Measurements from ENCODE around the gene SCLY.

SCLY gene

GRCh38 chr2:238140040-238140439 lies 79.2 kb downstream of the SCLY start:
- no peak for DNase-seq (ENCODE audit: low read depth, low spot score)
- no peak overlapping the region for H3K4me3 ChIP-seq (ENCODE audit: low read length)
- no peaks in the 10 kb centered on the region for H3K27me3 ChIP-seq (ENCODE audit: control insufficient read depth, insufficient read depth, low read length)
- H3K36me3 ChIP-seq (ENCODE audit: control insufficient read depth, insufficient read depth, low read length): no peaks in the 10 kb centered on the region
- no peak overlapping the region for H3K27ac ChIP-seq (ENCODE audit: low read length)
- no peaks in the 10 kb centered on the region for H3K9me3 ChIP-seq (ENCODE audit: control insufficient read depth, insufficient read depth, low read length)
- no CpG with 5 or more reads among the region's 7 CpGs for WGBS (ENCODE audit: insufficient coverage, insufficient read length)
- peaks cover 2% of the 10 kb centered on the region; the same call in 1 of the 2 replicates for H3K4me1 ChIP-seq (ENCODE audit: control insufficient read depth, insufficient read depth, low read length)

- H3K9me3 ChIP-seq (ENCODE audit: control insufficient read depth, insufficient read depth, low read length): no peaks in the 10 kb centered on the region
- DNase-seq (ENCODE audit: low read depth, low spot score): no peak
- no peaks in the 10 kb centered on the region for H3K27me3 ChIP-seq (ENCODE audit: control insufficient read depth, insufficient read depth, low read length)
- no CpG with 5 or more reads among the region's 60 CpGs for WGBS (ENCODE audit: insufficient coverage, insufficient read length)
- H3K4me1 ChIP-seq (ENCODE audit: control insufficient read depth, insufficient read depth, low read length): peaks cover 2% of the 10 kb centered on the region; the same call in 1 of the 2 replicates
- no peaks in the 10 kb centered on the region for H3K36me3 ChIP-seq (ENCODE audit: control insufficient read depth, insufficient read depth, low read length)
- no peak overlapping the region for H3K27ac ChIP-seq (ENCODE audit: low read length)
- no peak overlapping the region for H3K4me3 ChIP-seq (ENCODE audit: low read length)
These were observed 80.1 kb downstream of the SCLY start for GRCh38 chr2:238140721-238141540.

- Histone ChIP-seq H3K4me1 (ENCODE audit: control insufficient read depth, insufficient read depth, low read length) (peaks cover 2% of the 10 kb centered on the region; the same call in 1 of the 2 replicates), H3K4me3 (ENCODE audit: low read length) (no peak overlapping the region), H3K27me3 (ENCODE audit: control insufficient read depth, insufficient read depth, low read length) (no peaks in the 10 kb centered on the region), H3K9me3 (ENCODE audit: control insufficient read depth, insufficient read depth, low read length) (no peaks in the 10 kb centered on the region), H3K36me3 (ENCODE audit: control insufficient read depth, insufficient read depth, low read length) (no peaks in the 10 kb centered on the region), H3K27ac (ENCODE audit: low read length) (no peak overlapping the region)
- no peak for DNase-seq (ENCODE audit: low read depth, low spot score)
- whole genome bisulfite sequencing (ENCODE audit: insufficient coverage, insufficient read length): no CpG with 5 or more reads among the region's 10 CpGs
These were observed 80.9 kb downstream of the SCLY start for GRCh38 chr2:238141541-238142318.

GRCh38 chr2:238142382-238143205 lies 81.8 kb downstream of the SCLY start:
- no peak overlapping the region for H3K4me3 ChIP-seq (ENCODE audit: low read length)
- H3K36me3 ChIP-seq (ENCODE audit: control insufficient read depth, insufficient read depth, low read length): no peaks in the 10 kb centered on the region
- WGBS (ENCODE audit: insufficient coverage, insufficient read length): no CpG with 5 or more reads among the region's 30 CpGs
- DNase-seq (ENCODE audit: low read depth, low spot score): no peak
- H3K27me3 ChIP-seq (ENCODE audit: control insufficient read depth, insufficient read depth, low read length): no peaks in the 10 kb centered on the region
- peaks cover 2% of the 10 kb centered on the region; the same call in 1 of the 2 replicates for H3K4me1 ChIP-seq (ENCODE audit: control insufficient read depth, insufficient read depth, low read length)
- H3K9me3 ChIP-seq (ENCODE audit: control insufficient read depth, insufficient read depth, low read length): no peaks in the 10 kb centered on the region
- no peak overlapping the region for H3K27ac ChIP-seq (ENCODE audit: low read length)

GRCh38 chr2:238143239-238143951 lies 82.6 kb downstream of the SCLY start:
- Histone ChIP-seq H3K27ac (ENCODE audit: low read length) (no peak overlapping the region), H3K27me3 (ENCODE audit: control insufficient read depth, insufficient read depth, low read length) (no peaks in the 10 kb centered on the region), H3K9me3 (ENCODE audit: control insufficient read depth, insufficient read depth, low read length) (no peaks in the 10 kb centered on the region), H3K4me3 (ENCODE audit: low read length) (no peak overlapping the region), H3K36me3 (ENCODE audit: control insufficient read depth, insufficient read depth, low read length) (no peaks in the 10 kb centered on the region), H3K4me1 (ENCODE audit: control insufficient read depth, insufficient read depth, low read length) (peaks cover 2% of the 10 kb centered on the region; the same call in 1 of the 2 replicates)
- no peak for DNase-seq (ENCODE audit: low read depth, low spot score)
- WGBS (ENCODE audit: insufficient coverage, insufficient read length): no CpG with 5 or more reads among the region's 20 CpGs

- Histone ChIP-seq H3K4me1 (ENCODE audit: control insufficient read depth, insufficient read depth, low read length) (peaks cover 2% of the 10 kb centered on the region; the same call in 1 of the 2 replicates), H3K36me3 (ENCODE audit: control insufficient read depth, insufficient read depth, low read length) (no peaks in the 10 kb centered on the region), H3K27me3 (ENCODE audit: control insufficient read depth, insufficient read depth, low read length) (no peaks in the 10 kb centered on the region), H3K9me3 (ENCODE audit: control insufficient read depth, insufficient read depth, low read length) (no peaks in the 10 kb centered on the region), H3K4me3 (ENCODE audit: low read length) (no peak overlapping the region), H3K27ac (ENCODE audit: low read length) (no peak overlapping the region)
- DNase-seq (ENCODE audit: low read depth, low spot score): no peak
- no CpG with 5 or more reads among the region's 5 CpGs for WGBS (ENCODE audit: insufficient coverage, insufficient read length)
These were observed 83.5 kb downstream of the SCLY start for GRCh38 chr2:238144262-238144661.

- no peak overlapping the region; the same call in 1 of the 2 replicates for H3K4me3 ChIP-seq (ENCODE audit: low read length)
- no peak overlapping the region for H3K27ac ChIP-seq (ENCODE audit: low read length)
- no CpG with 5 or more reads among the region's 12 CpGs for WGBS (ENCODE audit: insufficient coverage, insufficient read length)
- H3K36me3 ChIP-seq (ENCODE audit: control insufficient read depth, insufficient read depth, low read length): no peaks in the 10 kb centered on the region
- H3K9me3 ChIP-seq (ENCODE audit: control insufficient read depth, insufficient read depth, low read length): no peaks in the 10 kb centered on the region
- H3K27me3 ChIP-seq (ENCODE audit: control insufficient read depth, insufficient read depth, low read length): no peaks in the 10 kb centered on the region
- H3K4me1 ChIP-seq (ENCODE audit: control insufficient read depth, insufficient read depth, low read length): peaks cover 2% of the 10 kb centered on the region; the same call in 1 of the 2 replicates
- no peak for DNase-seq (ENCODE audit: low read depth, low spot score)
These were observed 84.2 kb downstream of the SCLY start for GRCh38 chr2:238145046-238145445.

GRCh38 chr2:238145851-238146250 lies 85.0 kb downstream of the SCLY start:
- Histone ChIP-seq H3K27me3 (ENCODE audit: control insufficient read depth, insufficient read depth, low read length) (no peaks in the 10 kb centered on the region), H3K36me3 (ENCODE audit: control insufficient read depth, insufficient read depth, low read length) (no peaks in the 10 kb centered on the region), H3K4me3 (ENCODE audit: low read length) (no peak overlapping the region), H3K4me1 (ENCODE audit: control insufficient read depth, insufficient read depth, low read length) (peaks cover 2% of the 10 kb centered on the region; the same call in 1 of the 2 replicates), H3K9me3 (ENCODE audit: control insufficient read depth, insufficient read depth, low read length) (no peaks in the 10 kb centered on the region), H3K27ac (ENCODE audit: low read length) (no peak overlapping the region)
- WGBS (ENCODE audit: insufficient coverage, insufficient read length): no CpG with 5 or more reads among the region's 12 CpGs
- DNase-seq (ENCODE audit: low read depth, low spot score): no peak

GRCh38 chr2:238146884-238147544 lies 86.2 kb downstream of the SCLY start:
- Histone ChIP-seq H3K4me3 (ENCODE audit: low read length) (no peak overlapping the region), H3K27me3 (ENCODE audit: control insufficient read depth, insufficient read depth, low read length) (no peaks in the 10 kb centered on the region), H3K27ac (ENCODE audit: low read length) (no peak overlapping the region), H3K36me3 (ENCODE audit: control insufficient read depth, insufficient read depth, low read length) (no peaks in the 10 kb centered on the region), H3K9me3 (ENCODE audit: control insufficient read depth, insufficient read depth, low read length) (no peaks in the 10 kb centered on the region), H3K4me1 (ENCODE audit: control insufficient read depth, insufficient read depth, low read length) (peaks cover 6% of the 10 kb centered on the region)
- DNase-seq (ENCODE audit: low read depth, low spot score): no peak
- no CpG with 5 or more reads among the region's 13 CpGs for WGBS (ENCODE audit: insufficient coverage, insufficient read length)
